ENCODE data around the gene UBE2E3. TPM values are rescaled to one million over a fixed set of nuclear protein-coding genes. Genes with fewer than 3 reads are reported as not detected.

Gene UBE2E3
- total and polyA plus RNA-seq, 2 of the 13 experiments (the other 11 are each of a cell fraction or from before 2014, with no cell fraction given): 45.7 to 92.6 TPM

DNA sequence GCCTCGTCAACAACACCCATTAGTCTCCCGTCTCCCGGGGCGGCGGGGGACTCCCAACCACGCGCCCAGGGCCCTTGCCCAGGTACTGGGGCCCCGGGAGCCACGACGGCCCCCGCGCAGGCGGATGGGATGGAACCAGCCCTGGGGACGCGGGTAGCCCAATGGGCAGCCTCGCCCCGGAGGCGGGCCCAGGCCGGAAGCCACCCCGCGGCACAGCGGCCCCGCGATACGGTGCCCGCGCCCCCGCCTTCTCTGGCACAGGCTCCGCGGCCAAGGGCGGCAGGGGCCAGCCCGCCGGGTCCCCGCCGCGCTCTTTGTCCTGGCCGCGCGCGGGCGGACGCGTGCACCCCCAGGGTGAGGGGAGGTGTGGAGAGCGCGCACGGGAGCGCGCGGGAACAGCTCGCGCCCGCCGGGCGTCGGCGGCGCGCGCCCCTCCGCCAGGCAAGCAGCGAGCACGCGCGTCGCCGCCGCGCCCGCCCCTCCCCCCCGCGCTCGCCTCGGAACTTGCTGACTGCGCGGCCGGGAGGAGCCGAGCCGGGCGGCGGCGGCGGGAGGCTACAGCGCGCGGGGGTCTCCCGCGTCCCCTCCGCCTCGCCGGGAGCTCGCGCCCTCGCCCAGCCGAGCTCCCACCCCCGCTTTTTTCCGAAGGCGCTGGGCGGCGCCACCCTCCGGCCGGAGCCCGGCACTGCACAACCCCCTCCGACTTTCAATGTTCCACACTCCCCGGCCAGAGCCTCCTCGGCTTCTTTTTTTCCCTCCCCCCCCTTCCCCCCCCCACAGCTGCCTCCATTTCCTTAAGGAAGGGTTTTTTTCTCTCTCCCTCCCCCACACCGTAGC lies at the start of gene UBE2E3 (continued):
- TF ChIP-seq, protein P1, sequence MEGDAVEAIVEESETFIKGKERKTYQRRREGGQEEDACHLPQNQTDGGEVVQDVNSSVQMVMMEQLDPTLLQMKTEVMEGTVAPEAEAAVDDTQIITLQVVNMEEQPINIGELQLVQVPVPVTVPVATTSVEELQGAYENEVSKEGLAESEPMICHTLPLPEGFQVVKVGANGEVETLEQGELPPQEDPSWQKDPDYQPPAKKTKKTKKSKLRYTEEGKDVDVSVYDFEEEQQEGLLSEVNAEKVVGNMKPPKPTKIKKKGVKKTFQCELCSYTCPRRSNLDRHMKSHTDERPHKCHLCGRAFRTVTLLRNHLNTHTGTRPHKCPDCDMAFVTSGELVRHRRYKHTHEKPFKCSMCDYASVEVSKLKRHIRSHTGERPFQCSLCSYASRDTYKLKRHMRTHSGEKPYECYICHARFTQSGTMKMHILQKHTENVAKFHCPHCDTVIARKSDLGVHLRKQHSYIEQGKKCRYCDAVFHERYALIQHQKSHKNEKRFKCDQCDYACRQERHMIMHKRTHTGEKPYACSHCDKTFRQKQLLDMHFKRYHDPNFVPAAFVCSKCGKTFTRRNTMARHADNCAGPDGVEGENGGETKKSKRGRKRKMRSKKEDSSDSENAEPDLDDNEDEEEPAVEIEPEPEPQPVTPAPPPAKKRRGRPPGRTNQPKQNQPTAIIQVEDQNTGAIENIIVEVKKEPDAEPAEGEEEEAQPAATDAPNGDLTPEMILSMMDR (CRISPR knock-in tag; IDR thresholded peaks at IDR 0.05): peak; percentile 73
- TF ChIP-seq, protein P2, sequence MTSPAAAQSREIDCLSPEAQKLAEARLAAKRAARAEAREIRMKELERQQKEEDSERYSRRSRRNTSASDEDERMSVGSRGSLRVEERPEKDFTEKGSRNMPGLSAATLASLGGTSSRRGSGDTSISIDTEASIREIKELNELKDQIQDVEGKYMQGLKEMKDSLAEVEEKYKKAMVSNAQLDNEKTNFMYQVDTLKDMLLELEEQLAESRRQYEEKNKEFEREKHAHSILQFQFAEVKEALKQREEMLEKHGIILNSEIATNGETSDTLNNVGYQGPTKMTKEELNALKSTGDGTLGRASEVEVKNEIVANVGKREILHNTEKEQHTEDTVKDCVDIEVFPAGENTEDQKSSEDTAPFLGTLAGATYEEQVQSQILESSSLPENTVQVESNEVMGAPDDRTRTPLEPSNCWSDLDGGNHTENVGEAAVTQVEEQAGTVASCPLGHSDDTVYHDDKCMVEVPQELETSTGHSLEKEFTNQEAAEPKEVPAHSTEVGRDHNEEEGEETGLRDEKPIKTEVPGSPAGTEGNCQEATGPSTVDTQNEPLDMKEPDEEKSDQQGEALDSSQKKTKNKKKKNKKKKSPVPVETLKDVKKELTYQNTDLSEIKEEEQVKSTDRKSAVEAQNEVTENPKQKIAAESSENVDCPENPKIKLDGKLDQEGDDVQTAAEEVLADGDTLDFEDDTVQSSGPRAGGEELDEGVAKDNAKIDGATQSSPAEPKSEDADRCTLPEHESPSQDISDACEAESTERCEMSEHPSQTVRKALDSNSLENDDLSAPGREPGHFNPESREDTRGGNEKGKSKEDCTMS (CRISPR knock-in tag; conservative IDR thresholded peaks at IDR 0.05): no peak
- TF ChIP-seq ZNF615 (CRISPR knock-in tag; IDR thresholded peaks at IDR 0.05; ENCODE audit: borderline replicate concordance): no peak
- TF ChIP-seq HMG20B (CRISPR knock-in tag; conservative IDR thresholded peaks at IDR 0.05): 0 out of 2 replicates have a peak, but pooled peaks have one; percentile 25
- TF ChIP-seq, protein P3, sequence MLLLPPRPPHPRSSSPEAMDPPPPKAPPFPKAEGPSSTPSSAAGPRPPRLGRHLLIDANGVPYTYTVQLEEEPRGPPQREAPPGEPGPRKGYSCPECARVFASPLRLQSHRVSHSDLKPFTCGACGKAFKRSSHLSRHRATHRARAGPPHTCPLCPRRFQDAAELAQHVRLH (CRISPR knock-in tag; IDR thresholded peaks at IDR 0.05; ENCODE audit: borderline replicate concordance, low read depth): no peak
- TF ChIP-seq ZBTB21 (CRISPR knock-in tag; IDR thresholded peaks at IDR 0.05): no peak
- 0 out of 2 replicates have a peak, but pooled peaks have one; percentile 39 for TF ChIP-seq SMYD3 (CRISPR knock-in tag; IDR thresholded peaks at IDR 0.05)
- TF ChIP-seq, protein P4, sequence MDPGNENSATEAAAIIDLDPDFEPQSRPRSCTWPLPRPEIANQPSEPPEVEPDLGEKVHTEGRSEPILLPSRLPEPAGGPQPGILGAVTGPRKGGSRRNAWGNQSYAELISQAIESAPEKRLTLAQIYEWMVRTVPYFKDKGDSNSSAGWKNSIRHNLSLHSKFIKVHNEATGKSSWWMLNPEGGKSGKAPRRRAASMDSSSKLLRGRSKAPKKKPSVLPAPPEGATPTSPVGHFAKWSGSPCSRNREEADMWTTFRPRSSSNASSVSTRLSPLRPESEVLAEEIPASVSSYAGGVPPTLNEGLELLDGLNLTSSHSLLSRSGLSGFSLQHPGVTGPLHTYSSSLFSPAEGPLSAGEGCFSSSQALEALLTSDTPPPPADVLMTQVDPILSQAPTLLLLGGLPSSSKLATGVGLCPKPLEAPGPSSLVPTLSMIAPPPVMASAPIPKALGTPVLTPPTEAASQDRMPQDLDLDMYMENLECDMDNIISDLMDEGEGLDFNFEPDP (CRISPR knock-in tag; conservative IDR thresholded peaks at IDR 0.05): no peak
- TF ChIP-seq ZNF616 (CRISPR knock-in tag; IDR thresholded peaks at IDR 0.05; ENCODE audit: low read depth): no peak
- peak; percentile 85; the same call in 1 of the 2 replicates for TF ChIP-seq RAD21 (CRISPR knock-in tag; IDR thresholded peaks at IDR 0.05)
- TF ChIP-seq NFKBIZ (CRISPR knock-in tag; IDR thresholded peaks at IDR 0.05): peak; percentile 28; the same call in 1 of the 2 replicates
- TF ChIP-seq CBFB (CRISPR knock-in tag; IDR thresholded peaks at IDR 0.05): 0 out of 2 replicates have a peak, but pooled peaks have one; percentile 30
- TF ChIP-seq REL (CRISPR knock-in tag; conservative IDR thresholded peaks at IDR 0.05): 0 out of 2 replicates have a peak, but pooled peaks have one; percentile 78
- TF ChIP-seq ZNF331 (CRISPR knock-in tag; IDR thresholded peaks at IDR 0.05): peak; percentile 30; the same call in 1 of the 2 replicates
- TF ChIP-seq ARNT2 (CRISPR knock-in tag; IDR thresholded peaks at IDR 0.05; ENCODE audit: low read depth): 0 out of 2 replicates have a peak, but pooled peaks have one; percentile 66
- TF ChIP-seq, protein P5, sequence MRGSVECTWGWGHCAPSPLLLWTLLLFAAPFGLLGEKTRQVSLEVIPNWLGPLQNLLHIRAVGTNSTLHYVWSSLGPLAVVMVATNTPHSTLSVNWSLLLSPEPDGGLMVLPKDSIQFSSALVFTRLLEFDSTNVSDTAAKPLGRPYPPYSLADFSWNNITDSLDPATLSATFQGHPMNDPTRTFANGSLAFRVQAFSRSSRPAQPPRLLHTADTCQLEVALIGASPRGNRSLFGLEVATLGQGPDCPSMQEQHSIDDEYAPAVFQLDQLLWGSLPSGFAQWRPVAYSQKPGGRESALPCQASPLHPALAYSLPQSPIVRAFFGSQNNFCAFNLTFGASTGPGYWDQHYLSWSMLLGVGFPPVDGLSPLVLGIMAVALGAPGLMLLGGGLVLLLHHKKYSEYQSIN (CRISPR knock-in tag; IDR thresholded peaks at IDR 0.05; ENCODE audit: borderline replicate concordance): no peak
- TF ChIP-seq ZNF335 (CRISPR knock-in tag; IDR thresholded peaks at IDR 0.05): no peak
- TF ChIP-seq RCOR2 (CRISPR knock-in tag; IDR thresholded peaks at IDR 0.05): 0 out of 2 replicates have a peak, but pooled peaks have one; percentile 17
- TF ChIP-seq, protein P6, sequence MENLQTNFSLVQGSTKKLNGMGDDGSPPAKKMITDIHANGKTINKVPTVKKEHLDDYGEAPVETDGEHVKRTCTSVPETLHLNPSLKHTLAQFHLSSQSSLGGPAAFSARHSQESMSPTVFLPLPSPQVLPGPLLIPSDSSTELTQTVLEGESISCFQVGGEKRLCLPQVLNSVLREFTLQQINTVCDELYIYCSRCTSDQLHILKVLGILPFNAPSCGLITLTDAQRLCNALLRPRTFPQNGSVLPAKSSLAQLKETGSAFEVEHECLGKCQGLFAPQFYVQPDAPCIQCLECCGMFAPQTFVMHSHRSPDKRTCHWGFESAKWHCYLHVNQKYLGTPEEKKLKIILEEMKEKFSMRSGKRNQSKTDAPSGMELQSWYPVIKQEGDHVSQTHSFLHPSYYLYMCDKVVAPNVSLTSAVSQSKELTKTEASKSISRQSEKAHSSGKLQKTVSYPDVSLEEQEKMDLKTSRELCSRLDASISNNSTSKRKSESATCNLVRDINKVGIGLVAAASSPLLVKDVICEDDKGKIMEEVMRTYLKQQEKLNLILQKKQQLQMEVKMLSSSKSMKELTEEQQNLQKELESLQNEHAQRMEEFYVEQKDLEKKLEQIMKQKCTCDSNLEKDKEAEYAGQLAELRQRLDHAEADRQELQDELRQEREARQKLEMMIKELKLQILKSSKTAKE (CRISPR knock-in tag; IDR thresholded peaks at IDR 0.05; ENCODE audit: borderline replicate concordance): no peak
